BLaER1 (cell line): ENCODE measurements around the gene DOCK2.

Source experiments
- H3K27ac ChIP-seq: shearing (Covaris generic); formaldehyde crosslinking; 2 replicates; pipeline ENCODE4 v1.8.1; 2022
- H3K27me3 ChIP-seq: shearing (Covaris generic); formaldehyde crosslinking; 2 replicates; pipeline ENCODE4 v1.8.1; 2022
- H3K36me3 ChIP-seq: shearing (Covaris generic); formaldehyde crosslinking; 2 replicates; pipeline ENCODE4 v1.8.1; 2022
- H3K4me1 ChIP-seq: shearing (Covaris generic); formaldehyde crosslinking; 2 replicates; pipeline ENCODE4 v1.8.1; 2022
- H3K4me2 ChIP-seq: shearing (Covaris generic); formaldehyde crosslinking; 2 replicates; pipeline ENCODE4 v1.8.1; 2022
- H3K4me3 ChIP-seq: shearing (Covaris generic); formaldehyde crosslinking; 2 replicates; pipeline ENCODE4 v1.8.1; 2022
- H3K9ac ChIP-seq: shearing (Covaris generic); formaldehyde crosslinking; 2 replicates; pipeline ENCODE4 v1.8.1; 2022
- H3K9me3 ChIP-seq: shearing (Covaris generic); formaldehyde crosslinking; 2 replicates; pipeline ENCODE4 v1.8.1; 2022
- H4K20me1 ChIP-seq: shearing (Covaris generic); formaldehyde crosslinking; 2 replicates; pipeline ENCODE4 v1.8.1; 2022
- Cebpa-rat ChIP-seq: shearing (Covaris generic); IDR thresholded peaks from 2 replicates; pipeline ENCODE4 v1.8.1; 2022

The DOCK2 gene

DNA sequence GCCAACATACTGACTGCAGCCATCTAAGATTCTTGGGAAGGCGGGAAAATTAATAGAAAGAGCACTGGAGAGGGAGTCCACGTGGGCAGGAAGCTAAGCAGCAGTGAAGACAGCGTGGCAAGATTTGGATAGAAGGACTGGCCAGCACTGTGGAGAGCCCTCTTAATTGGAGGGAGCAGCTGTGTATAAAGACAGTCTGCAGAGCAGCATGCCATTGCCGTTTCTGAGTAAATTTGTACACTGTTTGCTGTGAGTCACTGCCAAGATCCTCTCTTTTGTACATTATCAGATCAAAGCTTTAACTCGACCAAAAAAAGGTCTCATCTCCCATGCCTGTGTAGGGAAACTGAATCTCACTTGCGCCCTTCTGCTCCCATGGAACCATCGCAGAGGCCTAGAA lies 297.9 kb downstream of the DOCK2 start:
- H3K9ac ChIP-seq = no peak overlapping the region
- no peak overlapping the region for H3K4me3 ChIP-seq
- no peaks in the 10 kb centered on the region for H3K9me3 ChIP-seq
- peaks cover 14% of the 10 kb centered on the region for H3K4me1 ChIP-seq
- no peak for TF ChIP-seq Cebpa-rat
- peak overlapping the region; percentile 25; the same call in 1 of the 2 replicates for H3K4me2 ChIP-seq
- no peaks in the 10 kb centered on the region for H3K27me3 ChIP-seq
- H3K27ac ChIP-seq = no peak overlapping the region
- H3K36me3 ChIP-seq = no peaks in the 10 kb centered on the region
- no peaks in the 10 kb centered on the region for H4K20me1 ChIP-seq

DNA sequence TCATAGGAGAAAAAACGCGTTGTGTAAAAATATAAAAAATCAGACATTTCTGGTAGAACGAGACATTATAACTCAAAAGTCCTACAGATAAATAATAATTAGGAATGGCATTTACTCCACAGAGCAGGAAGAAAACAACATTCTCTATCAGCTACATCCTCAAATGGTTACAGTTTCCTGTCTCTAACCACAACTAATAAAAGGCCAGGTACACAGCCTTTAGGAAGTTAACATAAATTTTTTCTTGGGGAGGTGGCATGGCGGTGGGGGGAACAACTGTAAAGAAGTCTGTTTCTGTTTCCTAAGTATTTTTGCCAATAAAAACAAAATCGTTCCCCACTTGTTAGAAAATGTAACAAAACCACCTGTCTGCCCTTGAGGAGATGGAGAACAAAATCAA lies 298.7 kb downstream of the DOCK2 start:
- peaks cover 14% of the 10 kb centered on the region for H3K4me1 ChIP-seq
- peak overlapping the region; percentile 25 for H3K4me2 ChIP-seq
- no peak for TF ChIP-seq Cebpa-rat
- H3K9me3 ChIP-seq = no peaks in the 10 kb centered on the region
- no peak overlapping the region for H3K27ac ChIP-seq
- H3K36me3 ChIP-seq = no peaks in the 10 kb centered on the region
- no peak overlapping the region for H3K9ac ChIP-seq
- H4K20me1 ChIP-seq = no peaks in the 10 kb centered on the region
- H3K4me3 ChIP-seq = no peak overlapping the region
- no peaks in the 10 kb centered on the region for H3K27me3 ChIP-seq

DNA sequence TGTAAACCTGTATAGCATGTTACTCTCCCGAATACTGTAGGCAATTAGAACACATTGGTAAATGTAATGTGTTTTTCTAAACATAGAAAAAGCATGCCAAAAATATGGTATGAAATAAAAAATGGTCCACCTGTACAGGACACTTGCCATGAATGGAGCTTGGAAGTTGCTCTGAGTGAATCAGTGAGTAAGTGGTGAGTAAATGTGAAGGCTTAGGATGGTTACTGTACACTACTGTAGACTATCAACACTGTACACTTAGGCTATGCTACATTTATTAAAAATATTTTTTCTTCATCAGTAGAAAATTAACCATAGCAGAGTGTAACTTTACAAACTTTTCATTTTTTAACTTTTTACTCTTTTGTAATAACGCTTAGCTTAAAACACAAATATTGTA lies 301.4 kb downstream of the DOCK2 start:
- Histone ChIP-seq H3K27me3 (no peaks in the 10 kb centered on the region), H3K9ac (no peak overlapping the region), H3K4me1 (peaks cover 14% of the 10 kb centered on the region), H3K27ac (no peak overlapping the region), H3K9me3 (no peaks in the 10 kb centered on the region), H4K20me1 (no peaks in the 10 kb centered on the region), H3K4me3 (no peak overlapping the region), H3K36me3 (no peaks in the 10 kb centered on the region), H3K4me2 (no peak overlapping the region)
- TF ChIP-seq Cebpa-rat = no peak

DNA sequence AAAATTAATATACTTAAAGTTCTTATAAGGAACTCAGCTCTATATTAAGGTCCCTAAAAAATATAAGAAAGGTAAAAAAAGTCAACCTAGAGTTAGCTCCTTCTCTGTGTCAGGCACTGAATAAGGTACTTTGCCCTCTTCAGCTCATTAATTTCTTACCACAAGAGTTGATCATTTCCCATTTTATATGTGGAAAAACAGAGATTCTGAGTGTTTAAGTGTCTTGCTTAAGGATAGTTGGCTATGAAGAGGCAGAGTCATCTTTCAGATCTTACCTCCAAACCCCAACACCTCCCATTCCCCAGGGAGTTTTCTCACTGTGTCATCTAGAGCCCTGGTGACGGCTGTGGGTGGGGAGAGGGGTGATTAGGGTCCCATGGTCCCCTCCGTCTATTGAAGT lies 302.7 kb downstream of the DOCK2 start:
- no peak for TF ChIP-seq Cebpa-rat
- H3K27me3 ChIP-seq = no peaks in the 10 kb centered on the region
- no peaks in the 10 kb centered on the region for H3K9me3 ChIP-seq
- no peaks in the 10 kb centered on the region for H4K20me1 ChIP-seq
- H3K4me2 ChIP-seq = no peak overlapping the region
- H3K27ac ChIP-seq = no peak overlapping the region
- H3K9ac ChIP-seq = no peak overlapping the region
- H3K4me1 ChIP-seq = peaks cover 14% of the 10 kb centered on the region
- no peak overlapping the region for H3K4me3 ChIP-seq
- H3K36me3 ChIP-seq = no peaks in the 10 kb centered on the region

DNA sequence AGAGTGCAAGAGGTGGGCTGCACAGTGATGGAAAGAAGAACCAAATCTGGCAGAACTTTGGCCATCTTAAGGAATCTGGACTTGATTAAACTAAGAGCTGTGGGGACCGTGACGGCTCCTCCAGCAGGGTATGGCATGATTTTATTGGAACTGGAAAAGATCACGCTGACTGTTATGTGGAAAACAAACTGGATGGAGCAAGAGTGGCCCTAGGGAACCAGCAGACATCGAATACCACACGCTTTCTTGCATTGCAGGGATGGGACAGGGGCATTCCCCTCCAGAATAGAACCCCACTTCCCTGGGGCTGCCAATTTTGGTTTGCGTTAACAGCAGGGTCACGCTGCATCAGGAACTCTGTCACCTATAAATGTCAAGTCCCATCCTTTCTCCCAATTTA lies 304.5 kb downstream of the DOCK2 start:
- H3K9me3 ChIP-seq = no peaks in the 10 kb centered on the region
- H3K27me3 ChIP-seq = no peaks in the 10 kb centered on the region
- no peak overlapping the region for H3K4me2 ChIP-seq

DNA sequence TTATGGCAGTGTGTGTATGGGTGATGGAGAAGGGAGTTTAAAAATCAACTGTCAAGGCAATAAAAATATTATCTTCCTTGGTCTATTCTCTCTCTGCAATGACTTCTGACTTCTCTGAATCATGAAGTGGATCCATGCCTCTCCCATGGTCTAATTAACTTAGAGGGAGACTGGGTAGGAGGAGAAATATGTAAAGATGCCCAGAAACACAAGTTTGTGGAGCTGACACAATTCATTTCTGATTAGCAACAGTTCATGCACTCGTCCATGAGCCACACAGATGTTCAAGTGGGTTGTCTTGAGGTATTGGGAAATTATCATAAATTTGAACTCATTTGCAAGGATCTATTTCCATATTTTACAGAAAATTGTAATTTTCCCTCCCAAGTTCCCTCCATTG lies 305.1 kb downstream of the DOCK2 start:
- no peaks in the 10 kb centered on the region for H3K27me3 ChIP-seq
- no peak overlapping the region for H3K27ac ChIP-seq
- no peak overlapping the region for H3K4me3 ChIP-seq
- TF ChIP-seq Cebpa-rat = no peak
- no peaks in the 10 kb centered on the region for H3K4me1 ChIP-seq
- H3K4me2 ChIP-seq = no peak overlapping the region
- H3K9me3 ChIP-seq = no peaks in the 10 kb centered on the region
- H3K36me3 ChIP-seq = peaks cover 5% of the 10 kb centered on the region; the same call in 1 of the 2 replicates
- H3K9ac ChIP-seq = no peak overlapping the region
- H4K20me1 ChIP-seq = no peaks in the 10 kb centered on the region

More for the DNA sequence above, 304.5 kb downstream of the DOCK2 start:
- H3K36me3 ChIP-seq = peaks cover under 1% of the 10 kb centered on the region; the same call in 1 of the 2 replicates
- no peak overlapping the region for H3K27ac ChIP-seq
- no peak for TF ChIP-seq Cebpa-rat
- no peak overlapping the region for H3K9ac ChIP-seq
- H3K4me3 ChIP-seq = no peak overlapping the region
- no peaks in the 10 kb centered on the region for H4K20me1 ChIP-seq
- no peaks in the 10 kb centered on the region for H3K4me1 ChIP-seq

DNA sequence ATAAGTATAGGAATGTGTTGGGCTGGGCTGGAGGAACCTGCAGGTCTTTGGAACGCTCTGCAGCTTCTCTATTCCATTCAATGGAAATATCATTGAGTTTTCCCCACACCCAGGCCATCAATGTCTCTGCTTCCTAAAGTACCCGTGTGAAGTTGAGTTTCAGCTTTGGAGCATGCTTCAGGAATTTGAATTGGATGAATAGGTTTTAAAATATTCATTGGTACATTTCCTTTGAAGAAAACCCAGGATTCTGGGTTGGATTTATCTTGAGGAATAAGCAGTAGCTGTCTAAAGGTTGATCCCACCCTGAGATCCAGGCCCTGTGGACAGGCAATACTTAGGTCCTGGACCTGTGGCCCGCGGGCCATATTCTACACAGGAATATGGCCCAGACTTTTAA lies 306.0 kb downstream of the DOCK2 start:
- no peak for TF ChIP-seq Cebpa-rat
- Histone ChIP-seq H3K36me3 (peaks cover 5% of the 10 kb centered on the region; the same call in 1 of the 2 replicates), H3K27ac (no peak overlapping the region), H4K20me1 (no peaks in the 10 kb centered on the region), H3K27me3 (no peaks in the 10 kb centered on the region), H3K4me3 (no peak overlapping the region), H3K9ac (no peak overlapping the region), H3K4me1 (no peaks in the 10 kb centered on the region), H3K9me3 (no peaks in the 10 kb centered on the region), H3K4me2 (no peak overlapping the region)

DNA sequence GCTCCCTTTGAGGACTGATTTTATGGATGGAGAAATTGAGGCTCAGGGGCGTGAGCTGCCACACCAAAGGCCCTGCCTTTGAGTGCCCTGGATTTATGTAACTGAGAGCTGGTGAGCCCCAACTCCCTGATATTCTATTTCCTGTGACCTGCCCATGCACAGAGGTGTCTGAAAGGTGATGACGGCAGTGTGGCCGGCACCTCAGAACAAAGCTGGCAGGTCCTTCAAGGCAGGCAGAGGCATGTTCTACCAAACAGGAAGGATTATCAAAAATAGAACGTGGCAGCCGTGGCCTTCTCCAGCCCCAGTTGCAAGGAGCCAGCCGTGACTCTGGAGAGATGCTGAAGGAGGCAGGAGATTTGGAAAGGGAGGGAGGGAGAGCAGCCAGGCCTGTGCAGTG lies 307.0 kb downstream of the DOCK2 start:
- Histone ChIP-seq H3K27ac (no peak overlapping the region), H3K36me3 (peaks cover 5% of the 10 kb centered on the region; the same call in 1 of the 2 replicates), H4K20me1 (no peaks in the 10 kb centered on the region), H3K27me3 (no peaks in the 10 kb centered on the region), H3K4me1 (no peaks in the 10 kb centered on the region), H3K9ac (no peak overlapping the region), H3K4me3 (no peak overlapping the region), H3K4me2 (no peak overlapping the region), H3K9me3 (no peaks in the 10 kb centered on the region)
- no peak for TF ChIP-seq Cebpa-rat

DNA sequence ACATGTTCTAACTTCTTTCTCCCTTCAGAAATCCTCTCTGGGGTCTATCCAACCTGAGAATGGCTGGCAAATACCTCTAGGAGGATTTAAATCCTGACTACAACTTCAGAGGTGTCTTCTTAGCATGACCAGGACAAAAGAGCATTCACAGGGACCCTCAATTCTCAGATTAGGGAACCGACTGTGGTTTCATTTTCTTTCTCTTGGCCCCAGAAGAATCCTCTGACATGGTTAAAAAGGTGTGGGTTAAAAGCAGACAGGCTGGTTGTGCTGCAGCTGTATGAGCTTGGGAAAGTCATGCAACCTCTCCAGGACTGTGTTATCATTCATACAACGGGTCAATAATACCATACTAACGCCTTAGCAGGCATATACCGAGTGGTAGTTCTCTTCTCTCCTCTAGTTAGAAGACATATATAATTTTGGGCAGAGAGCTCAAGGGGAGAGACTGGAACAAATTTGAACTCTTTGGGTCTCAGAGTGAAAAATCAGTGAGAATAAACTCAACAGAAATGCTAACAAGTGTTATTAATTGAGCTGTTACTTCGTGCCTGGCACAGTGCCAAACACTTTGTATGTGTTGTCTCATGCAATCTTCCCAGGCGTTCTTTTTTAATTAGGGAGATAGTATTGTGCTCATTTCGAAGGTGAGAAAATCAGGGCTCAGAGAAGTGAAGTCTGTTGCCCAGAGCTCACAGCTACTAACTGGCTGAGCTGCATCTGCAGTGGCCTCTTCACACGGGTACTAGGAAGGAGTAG lies 308.0 kb downstream of the DOCK2 start:
- peaks cover 5% of the 10 kb centered on the region; the same call in 1 of the 2 replicates for H3K36me3 ChIP-seq
- no peaks in the 10 kb centered on the region for H3K9me3 ChIP-seq
- H3K27ac ChIP-seq = no peak overlapping the region

DNA sequence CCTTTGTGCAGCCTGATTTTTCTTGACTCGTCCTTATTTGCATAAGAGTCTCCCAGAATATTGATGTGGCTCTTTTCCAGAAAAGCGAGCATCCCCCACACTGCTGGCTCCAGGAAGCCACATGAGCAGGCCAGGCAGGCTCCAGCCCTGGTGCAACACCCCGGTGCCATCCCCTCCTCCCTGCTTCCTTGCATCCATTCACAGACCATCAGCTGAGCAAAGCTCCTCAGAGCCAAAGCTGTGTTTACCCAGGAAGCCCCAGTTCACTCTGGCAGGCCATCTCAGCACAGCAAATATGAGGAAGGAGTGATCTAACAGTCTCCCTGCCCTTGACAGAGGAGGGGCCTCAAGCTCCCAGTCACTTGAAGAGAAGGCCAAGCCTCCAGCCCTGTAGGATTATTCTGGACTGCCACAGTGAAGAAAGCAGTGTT lies 308.8 kb downstream of the DOCK2 start:
- Histone ChIP-seq H4K20me1 (no peaks in the 10 kb centered on the region), H3K9me3 (no peaks in the 10 kb centered on the region), H3K36me3 (peaks cover 5% of the 10 kb centered on the region; the same call in 1 of the 2 replicates), H3K4me2 (no peak overlapping the region), H3K27me3 (no peaks in the 10 kb centered on the region), H3K27ac (no peak overlapping the region), H3K4me3 (no peak overlapping the region), H3K4me1 (no peaks in the 10 kb centered on the region), H3K9ac (no peak overlapping the region)
- TF ChIP-seq Cebpa-rat = no peak

More for the DNA sequence above, 308.0 kb downstream of the DOCK2 start:
- Histone ChIP-seq H3K4me2 (no peak overlapping the region), H3K9ac (no peak overlapping the region), H3K27me3 (no peaks in the 10 kb centered on the region), H3K4me1 (no peaks in the 10 kb centered on the region), H3K4me3 (no peak overlapping the region), H4K20me1 (no peaks in the 10 kb centered on the region)
- TF ChIP-seq Cebpa-rat = no peak
